Smooth muscle cell (in vitro differentiated cells): Measurements from ENCODE around the gene HOXB13. TPM values are rescaled to one million over a fixed set of nuclear protein-coding genes. Genes with fewer than 3 reads are reported as not detected.

ENCODE experiments used
- DNase-seq: peaks from one replicate; lab custom pipeline; 2025; ENCODE audit not compliant: unreplicated experiment; lab: John Stamatoyannopoulos, UW
- H2AFZ ChIP-seq: fragments of 200-600 bp; sonication (generic); 2 replicates; pipeline ENCODE4 v1.6.0; 2016; ENCODE audit warnings: antibody characterized with exemption, low read depth, mild to moderate bottlenecking
- H3F3A ChIP-seq: fragments of 200-600 bp; sonication (generic); 2 replicates; pipeline ENCODE4 v1.6.0; 2017; ENCODE audit warnings: antibody characterized with exemption, low read depth
- H3K27ac ChIP-seq: fragments of 200-600 bp; sonication (generic); 2 replicates; pipeline ENCODE4 v1.5.1; 2016; ENCODE audit warnings: low read depth, mild to moderate bottlenecking
- H3K27me3 ChIP-seq: fragments of 200-600 bp; sonication (generic); 2 replicates; pipeline ENCODE4 v1.6.1; 2016; ENCODE audit warnings: low read depth, mild to moderate bottlenecking
- H3K36me3 ChIP-seq: fragments of 200-600 bp; sonication (generic); 2 replicates; pipeline ENCODE4 v1.5.1; 2016; ENCODE audit warnings: low read depth
- H3K4me1 ChIP-seq: fragments of 200-600 bp; sonication (generic); 2 replicates; pipeline ENCODE4 v1.5.1; 2016; ENCODE audit warnings: low read depth
- H3K4me2 ChIP-seq: fragments of 200-600 bp; sonication (generic); 2 replicates; pipeline ENCODE4 v1.6.0; 2016; ENCODE audit warnings: mild to moderate bottlenecking
- H3K4me3 ChIP-seq: fragments of 200-600 bp; sonication (generic); 2 replicates; pipeline ENCODE4 v1.5.1; 2016; ENCODE audit warnings: mild to moderate bottlenecking
- H3K79me2 ChIP-seq: fragments of 200-600 bp; sonication (generic); 2 replicates; pipeline ENCODE4 v1.6.0; 2016; ENCODE audit warnings: low read depth, mild to moderate bottlenecking
- H3K9ac ChIP-seq: fragments of 200-600 bp; sonication (generic); 2 replicates; pipeline ENCODE4 v1.6.0; 2016; ENCODE audit warnings: low read depth
- H3K9me3 ChIP-seq: fragments of 200-600 bp; sonication (generic); replicated peaks from 2 replicates; pipeline ENCODE4 v1.5.1; 2016; ENCODE audit warnings: low read depth
- H4K20me1 ChIP-seq: fragments of 200-600 bp; sonication (generic); 2 replicates; pipeline ENCODE4 v1.6.0; 2016; ENCODE audit warnings: low read depth
- WGBS: methylation state at CpG from one replicate; pipeline ENCODE4 v1.1.7; 2016; ENCODE audit warnings: low lambda C conversion rate; 5-methylcytosine and 5-hydroxymethylcytosine counted together
- polyA plus RNA-seq: library from polyadenylated mRNA; unstranded; fragments of >200 nt; fragmentation: Nextera tagmentation; extraction: Ambion mirVana; gene quantifications from 2 replicates; pipeline ENCODE4 v1.2.1, GENCODE V29; 2016
- total RNA-seq: library from RNA; depleted of rRNA; stranded (reverse); fragments of >200 nt; gene quantifications from 2 replicates; pipeline ENCODE4 v1.2.3, GENCODE V29; 2014
- TF ChIP-seq, protein P1 (sequence below): fragments of 200-600 bp; sonication (generic); IDR thresholded peaks from 2 replicates; pipeline ENCODE4 v1.5.1; 2017; ENCODE audit warnings: borderline replicate concordance, mild to moderate bottlenecking, antibody characterized with exemption; ENCODE audit not compliant: insufficient read depth, poor library complexity, severe bottlenecking

HOXB13 gene
- total and polyA plus RNA-seq, 2 experiments from 2014 or later = 4.8 to 5.4 TPM

DNA sequence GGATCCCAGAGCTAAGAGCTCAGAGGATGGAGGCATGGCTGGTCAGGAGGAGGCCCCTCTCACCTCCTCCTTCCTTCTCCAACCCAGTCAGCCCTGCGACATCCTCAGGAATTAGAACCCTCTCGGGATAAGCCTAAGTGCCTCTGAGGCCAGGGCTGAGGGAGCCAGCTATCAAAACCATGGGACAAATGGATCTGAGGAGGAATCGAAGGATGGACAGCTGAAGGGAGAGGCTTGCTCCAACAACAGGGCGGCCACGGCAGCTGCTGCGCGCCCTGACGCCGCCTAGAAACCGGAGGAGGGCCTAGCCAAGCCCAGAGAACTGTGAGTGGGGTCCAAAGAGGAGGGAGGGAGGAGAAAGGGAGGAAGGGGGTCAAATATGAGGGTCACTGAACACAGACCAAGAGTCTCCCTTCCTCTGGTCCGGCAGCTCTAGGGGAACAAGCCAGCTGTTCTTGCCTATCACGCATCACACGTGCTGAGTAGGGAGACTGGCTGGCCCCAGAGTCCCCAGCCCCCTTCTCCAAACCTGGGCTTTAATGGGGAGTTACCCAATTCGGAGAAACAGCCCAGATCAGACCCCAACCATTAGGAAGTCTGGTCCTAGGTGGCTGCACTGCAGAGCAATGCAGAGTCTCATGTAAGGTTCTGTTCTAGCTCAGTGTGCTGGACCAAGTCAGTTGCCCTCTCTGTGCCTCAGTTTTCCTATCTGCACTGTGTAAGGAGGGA, 5.9 kb upstream of the HOXB13 start:
- Histone ChIP-seq H3K27me3 (peaks cover 80% of the 10 kb centered on the region), H3K4me2 (peak overlapping the region; percentile 83), H3K4me1 (no peaks in the 10 kb centered on the region), H3K79me2 (no peaks in the 10 kb centered on the region), H2AFZ (peak overlapping the region; percentile 85), H3K4me3 (peak overlapping the region; percentile 42), H3K27ac (no peak overlapping the region), H3K36me3 (no peaks in the 10 kb centered on the region), H3K9me3 (no peaks in the 10 kb centered on the region), H3F3A (no peaks in the 10 kb centered on the region), H3K9ac (no peak overlapping the region), H4K20me1 (no peaks in the 10 kb centered on the region)
- 34% methylated on average over 14 of the region's 14 CpGs for WGBS
- TF ChIP-seq, protein P1, sequence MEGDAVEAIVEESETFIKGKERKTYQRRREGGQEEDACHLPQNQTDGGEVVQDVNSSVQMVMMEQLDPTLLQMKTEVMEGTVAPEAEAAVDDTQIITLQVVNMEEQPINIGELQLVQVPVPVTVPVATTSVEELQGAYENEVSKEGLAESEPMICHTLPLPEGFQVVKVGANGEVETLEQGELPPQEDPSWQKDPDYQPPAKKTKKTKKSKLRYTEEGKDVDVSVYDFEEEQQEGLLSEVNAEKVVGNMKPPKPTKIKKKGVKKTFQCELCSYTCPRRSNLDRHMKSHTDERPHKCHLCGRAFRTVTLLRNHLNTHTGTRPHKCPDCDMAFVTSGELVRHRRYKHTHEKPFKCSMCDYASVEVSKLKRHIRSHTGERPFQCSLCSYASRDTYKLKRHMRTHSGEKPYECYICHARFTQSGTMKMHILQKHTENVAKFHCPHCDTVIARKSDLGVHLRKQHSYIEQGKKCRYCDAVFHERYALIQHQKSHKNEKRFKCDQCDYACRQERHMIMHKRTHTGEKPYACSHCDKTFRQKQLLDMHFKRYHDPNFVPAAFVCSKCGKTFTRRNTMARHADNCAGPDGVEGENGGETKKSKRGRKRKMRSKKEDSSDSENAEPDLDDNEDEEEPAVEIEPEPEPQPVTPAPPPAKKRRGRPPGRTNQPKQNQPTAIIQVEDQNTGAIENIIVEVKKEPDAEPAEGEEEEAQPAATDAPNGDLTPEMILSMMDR = no peak
- DNase-seq = no peak

DNA sequence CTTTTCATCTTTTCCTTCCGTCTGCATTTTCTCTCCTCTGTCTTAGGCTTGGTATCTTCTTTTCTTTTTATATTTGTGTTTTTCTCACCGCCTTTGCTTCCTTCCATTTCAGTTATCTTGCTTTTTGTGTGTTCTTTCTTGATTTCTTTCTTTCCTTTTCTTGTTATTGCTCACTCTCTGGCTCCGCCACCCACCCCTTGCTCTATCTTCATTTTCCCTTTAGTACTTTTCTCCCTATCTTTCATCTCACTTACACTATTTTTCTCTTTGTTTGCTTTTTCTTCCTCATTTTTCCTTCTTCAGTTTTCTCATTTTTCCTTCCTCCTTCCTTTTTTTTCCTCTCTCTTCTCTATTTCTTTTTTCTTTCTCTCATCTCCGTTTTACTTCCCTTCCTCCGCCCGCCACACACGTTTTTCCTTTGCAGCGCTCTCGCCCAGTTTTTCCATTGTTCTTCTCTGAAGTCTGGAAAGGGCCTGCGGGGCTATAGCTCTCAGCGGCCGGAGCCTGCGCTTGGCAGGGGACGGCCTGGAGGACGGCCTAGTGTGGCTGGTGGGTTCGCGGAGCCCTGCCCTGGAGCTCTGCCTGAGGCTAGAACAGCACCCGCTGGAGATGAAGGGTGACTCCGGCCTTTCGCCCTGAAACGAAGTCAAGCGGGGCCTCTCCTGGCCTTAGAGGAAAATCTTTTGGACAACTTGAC, 5.2 kb upstream of the HOXB13 start:
- 16% methylated on average over 22 of the region's 22 CpGs for WGBS
- Histone ChIP-seq H3K4me3 (peak overlapping the region; percentile 42), H3K4me2 (peak overlapping the region; percentile 83), H3K27me3 (peaks cover 73% of the 10 kb centered on the region), H3K36me3 (no peaks in the 10 kb centered on the region), H2AFZ (peak overlapping the region; percentile 85), H4K20me1 (no peaks in the 10 kb centered on the region), H3K9ac (no peak overlapping the region), H3K4me1 (no peaks in the 10 kb centered on the region), H3K9me3 (no peaks in the 10 kb centered on the region), H3K27ac (no peak overlapping the region), H3K79me2 (no peaks in the 10 kb centered on the region), H3F3A (no peaks in the 10 kb centered on the region)
- TF ChIP-seq, protein P1 = no peak
- DNase-seq = no peak

DNA sequence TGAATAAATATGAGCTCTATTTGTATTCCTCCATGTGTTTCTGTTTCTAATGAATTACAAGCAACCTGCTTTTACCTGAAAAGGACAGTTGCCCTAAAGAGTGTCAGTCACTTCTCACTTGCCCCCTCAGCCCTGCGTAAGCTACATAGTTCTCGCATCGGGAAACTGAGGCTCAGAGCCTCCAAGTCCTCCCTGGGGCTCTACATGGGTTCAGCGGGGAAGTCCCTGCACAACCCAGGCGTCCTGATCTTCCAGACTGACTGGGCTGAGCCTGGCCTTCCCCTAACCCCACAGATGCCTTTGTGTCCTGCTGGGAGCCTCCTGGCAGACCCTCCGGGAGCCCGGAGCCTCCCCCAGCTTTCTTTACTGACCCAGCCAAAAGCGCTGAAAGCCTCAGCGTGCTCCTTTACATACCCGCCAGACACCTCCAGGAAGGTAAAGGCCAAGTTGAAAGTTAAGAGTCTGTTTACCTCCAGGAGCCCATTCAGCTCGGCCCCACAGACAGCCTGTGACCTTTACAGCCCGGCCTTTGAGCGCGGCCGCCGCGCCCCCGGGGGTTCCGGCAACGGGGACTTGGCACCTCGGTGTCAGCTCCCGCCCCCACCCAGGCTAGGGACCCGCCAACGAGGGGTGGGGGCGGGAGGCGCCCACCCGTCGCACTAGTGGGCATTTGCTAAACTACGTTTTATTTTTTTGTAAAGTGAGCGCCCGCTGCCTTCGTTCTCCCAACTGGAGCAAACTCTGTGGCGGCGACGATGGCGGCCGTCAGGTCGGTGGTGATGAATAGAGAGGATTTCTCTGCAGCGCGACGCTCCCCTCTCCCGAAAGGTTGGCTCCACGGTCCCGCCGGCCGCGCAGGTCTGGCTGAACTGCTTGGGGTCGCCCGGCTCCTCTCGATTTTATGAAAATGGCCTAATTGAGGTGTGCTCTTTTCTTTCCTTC, 4.4 kb upstream of the HOXB13 start:
- Histone ChIP-seq H4K20me1 (no peaks in the 10 kb centered on the region), H3K36me3 (no peaks in the 10 kb centered on the region), H3K27ac (no peak overlapping the region), H3K4me3 (peak overlapping the region; percentile 42), H3K4me2 (peak overlapping the region; percentile 83), H2AFZ (peak overlapping the region; percentile 85), H3F3A (no peaks in the 10 kb centered on the region), H3K27me3 (peaks cover 72% of the 10 kb centered on the region), H3K79me2 (no peaks in the 10 kb centered on the region), H3K9me3 (no peaks in the 10 kb centered on the region), H3K4me1 (no peaks in the 10 kb centered on the region), H3K9ac (no peak overlapping the region)
- WGBS = 12% methylated on average over 44 of the region's 50 CpGs
- TF ChIP-seq, protein P1 = no peak
- no peak for DNase-seq
